ENCODE results near the gene SETBP1. TPM values are rescaled to one million over a fixed set of nuclear protein-coding genes. Genes with fewer than 3 reads are reported as not detected.

The SETBP1 gene
- total RNA-seq, 1 experiment from 2014 or later = 0.23 TPM

DNA sequence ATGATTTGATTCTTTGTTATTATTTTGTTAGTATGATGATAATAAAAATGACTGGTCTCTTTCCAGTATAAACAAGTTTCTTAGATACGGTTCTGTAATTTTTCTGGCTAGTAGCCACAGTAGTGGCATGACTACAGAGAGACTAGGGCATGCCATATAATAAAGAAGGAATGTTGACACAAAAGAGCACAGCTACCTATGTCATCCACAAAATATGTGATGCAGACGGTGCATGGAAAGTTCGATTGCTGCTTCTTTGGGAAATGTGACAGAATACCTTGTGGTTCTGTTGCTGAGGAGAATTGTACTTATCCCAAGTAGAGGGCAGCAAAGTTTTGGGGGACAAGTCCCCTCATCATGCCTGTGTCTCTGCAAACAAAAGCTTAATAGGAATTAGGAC is 26.1 kb upstream of the SETBP1 start:
- TF ChIP-seq SIN3A (IDR thresholded peaks at IDR 0.05; ENCODE audit: borderline replicate concordance, insufficient read depth, low read depth, low read length) (no peak), POLR2AphosphoS5 (IDR thresholded peaks at IDR 0.05; ENCODE audit: low read depth, low read length) (no peak), TCF7L2 (IDR thresholded peaks at IDR 0.05; ENCODE audit: low read depth, low read length) (no peak)
- TF ChIP-seq, protein P1, sequence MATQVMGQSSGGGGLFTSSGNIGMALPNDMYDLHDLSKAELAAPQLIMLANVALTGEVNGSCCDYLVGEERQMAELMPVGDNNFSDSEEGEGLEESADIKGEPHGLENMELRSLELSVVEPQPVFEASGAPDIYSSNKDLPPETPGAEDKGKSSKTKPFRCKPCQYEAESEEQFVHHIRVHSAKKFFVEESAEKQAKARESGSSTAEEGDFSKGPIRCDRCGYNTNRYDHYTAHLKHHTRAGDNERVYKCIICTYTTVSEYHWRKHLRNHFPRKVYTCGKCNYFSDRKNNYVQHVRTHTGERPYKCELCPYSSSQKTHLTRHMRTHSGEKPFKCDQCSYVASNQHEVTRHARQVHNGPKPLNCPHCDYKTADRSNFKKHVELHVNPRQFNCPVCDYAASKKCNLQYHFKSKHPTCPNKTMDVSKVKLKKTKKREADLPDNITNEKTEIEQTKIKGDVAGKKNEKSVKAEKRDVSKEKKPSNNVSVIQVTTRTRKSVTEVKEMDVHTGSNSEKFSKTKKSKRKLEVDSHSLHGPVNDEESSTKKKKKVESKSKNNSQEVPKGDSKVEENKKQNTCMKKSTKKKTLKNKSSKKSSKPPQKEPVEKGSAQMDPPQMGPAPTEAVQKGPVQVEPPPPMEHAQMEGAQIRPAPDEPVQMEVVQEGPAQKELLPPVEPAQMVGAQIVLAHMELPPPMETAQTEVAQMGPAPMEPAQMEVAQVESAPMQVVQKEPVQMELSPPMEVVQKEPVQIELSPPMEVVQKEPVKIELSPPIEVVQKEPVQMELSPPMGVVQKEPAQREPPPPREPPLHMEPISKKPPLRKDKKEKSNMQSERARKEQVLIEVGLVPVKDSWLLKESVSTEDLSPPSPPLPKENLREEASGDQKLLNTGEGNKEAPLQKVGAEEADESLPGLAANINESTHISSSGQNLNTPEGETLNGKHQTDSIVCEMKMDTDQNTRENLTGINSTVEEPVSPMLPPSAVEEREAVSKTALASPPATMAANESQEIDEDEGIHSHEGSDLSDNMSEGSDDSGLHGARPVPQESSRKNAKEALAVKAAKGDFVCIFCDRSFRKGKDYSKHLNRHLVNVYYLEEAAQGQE (IDR thresholded peaks at IDR 0.05; ENCODE audit: insufficient read depth in 1 of 2, low read depth in 2 of 2, low read length in 1 of 2) = no peak
- TF ChIP-seq, protein P2, sequence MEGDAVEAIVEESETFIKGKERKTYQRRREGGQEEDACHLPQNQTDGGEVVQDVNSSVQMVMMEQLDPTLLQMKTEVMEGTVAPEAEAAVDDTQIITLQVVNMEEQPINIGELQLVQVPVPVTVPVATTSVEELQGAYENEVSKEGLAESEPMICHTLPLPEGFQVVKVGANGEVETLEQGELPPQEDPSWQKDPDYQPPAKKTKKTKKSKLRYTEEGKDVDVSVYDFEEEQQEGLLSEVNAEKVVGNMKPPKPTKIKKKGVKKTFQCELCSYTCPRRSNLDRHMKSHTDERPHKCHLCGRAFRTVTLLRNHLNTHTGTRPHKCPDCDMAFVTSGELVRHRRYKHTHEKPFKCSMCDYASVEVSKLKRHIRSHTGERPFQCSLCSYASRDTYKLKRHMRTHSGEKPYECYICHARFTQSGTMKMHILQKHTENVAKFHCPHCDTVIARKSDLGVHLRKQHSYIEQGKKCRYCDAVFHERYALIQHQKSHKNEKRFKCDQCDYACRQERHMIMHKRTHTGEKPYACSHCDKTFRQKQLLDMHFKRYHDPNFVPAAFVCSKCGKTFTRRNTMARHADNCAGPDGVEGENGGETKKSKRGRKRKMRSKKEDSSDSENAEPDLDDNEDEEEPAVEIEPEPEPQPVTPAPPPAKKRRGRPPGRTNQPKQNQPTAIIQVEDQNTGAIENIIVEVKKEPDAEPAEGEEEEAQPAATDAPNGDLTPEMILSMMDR (IDR thresholded peaks at IDR 0.05) = no peak
- no TSS peak for BruUV-seq (replicated peaks)
- Histone ChIP-seq H3K27me3 (ENCODE audit: control insufficient read depth, insufficient read depth, low read length) (no peaks in the 10 kb centered on the region), H3K4me3 (ENCODE audit: low read depth in 2 of 2, low read length in 2 of 2) (no peak overlapping the region), H3K27ac (ENCODE audit: low read length) (no peak overlapping the region), H3K4me1 (ENCODE audit: control insufficient read depth, insufficient read depth, low read length) (no peaks in the 10 kb centered on the region), H3K36me3 (ENCODE audit: control insufficient read depth, insufficient read depth, low read length) (no peaks in the 10 kb centered on the region), H3K9me3 (ENCODE audit: control insufficient read depth, insufficient read depth, low read depth, low read length) (no peaks in the 10 kb centered on the region)
- in situ Hi-C loops (cut with HindIII; ENCODE audit: low pct_unique_long_range_greater_than_20kb, low sequenced_read_pairs) = no loop called here
- intact Hi-C loops (cut with micrococcal nuclease; ENCODE audit: unreplicated experiment) = no loop called here
- DNase-seq (ENCODE audit: low read depth, low spot score) (no peak), ATAC-seq (no peak)
- ChIA-PET POLR2A (no interaction called here), CTCF (no interaction called here)

GRCh38 chr18:44655435-44655834 is 25.3 kb upstream of the SETBP1 start:
- Histone ChIP-seq H3K9me3 (ENCODE audit: control insufficient read depth, insufficient read depth, low read depth, low read length) (no peaks in the 10 kb centered on the region), H3K27ac (ENCODE audit: low read length) (no peak overlapping the region), H3K27me3 (ENCODE audit: control insufficient read depth, insufficient read depth, low read length) (no peaks in the 10 kb centered on the region), H3K4me1 (ENCODE audit: control insufficient read depth, insufficient read depth, low read length) (no peaks in the 10 kb centered on the region), H3K4me3 (ENCODE audit: low read depth in 2 of 2, low read length in 2 of 2) (no peak overlapping the region), H3K36me3 (ENCODE audit: control insufficient read depth, insufficient read depth, low read length) (no peaks in the 10 kb centered on the region)
- ChIA-PET POLR2A (no interaction called here), CTCF (no interaction called here)
- no TSS peak for BruUV-seq (replicated peaks)
- intact Hi-C loops (cut with micrococcal nuclease; ENCODE audit: unreplicated experiment) (no loop called here), in situ Hi-C loops (cut with HindIII; ENCODE audit: low pct_unique_long_range_greater_than_20kb, low sequenced_read_pairs) (no loop called here)
- DNase-seq (ENCODE audit: low read depth, low spot score) (no peak), ATAC-seq (no peak)
- TF ChIP-seq SIN3A (IDR thresholded peaks at IDR 0.05; ENCODE audit: borderline replicate concordance, insufficient read depth, low read depth, low read length) (no peak), TCF7L2 (IDR thresholded peaks at IDR 0.05; ENCODE audit: low read depth, low read length) (no peak), POLR2AphosphoS5 (IDR thresholded peaks at IDR 0.05; ENCODE audit: low read depth, low read length) (no peak)
- TF ChIP-seq, protein P2 (IDR thresholded peaks at IDR 0.05) = no peak
- TF ChIP-seq, protein P1 (IDR thresholded peaks at IDR 0.05; ENCODE audit: insufficient read depth in 1 of 2, low read depth in 2 of 2, low read length in 1 of 2) = no peak
